SH-SY5Y (cell line): ENCODE results near the gene SLC7A14.

ENCODE experiments used
- GATA2 ChIP-seq: IDR thresholded peaks from 2 replicates; pipeline ENCODE4 v1.6.1; 2011; ENCODE audit warnings: mild to moderate bottlenecking, low read depth, low read length
- GATA3 ChIP-seq: IDR thresholded peaks from 2 replicates; pipeline ENCODE4 v1.6.1; 2011; ENCODE audit warnings: low read depth, mild to moderate bottlenecking, low read length, moderate library complexity

Gene SLC7A14

DNA sequence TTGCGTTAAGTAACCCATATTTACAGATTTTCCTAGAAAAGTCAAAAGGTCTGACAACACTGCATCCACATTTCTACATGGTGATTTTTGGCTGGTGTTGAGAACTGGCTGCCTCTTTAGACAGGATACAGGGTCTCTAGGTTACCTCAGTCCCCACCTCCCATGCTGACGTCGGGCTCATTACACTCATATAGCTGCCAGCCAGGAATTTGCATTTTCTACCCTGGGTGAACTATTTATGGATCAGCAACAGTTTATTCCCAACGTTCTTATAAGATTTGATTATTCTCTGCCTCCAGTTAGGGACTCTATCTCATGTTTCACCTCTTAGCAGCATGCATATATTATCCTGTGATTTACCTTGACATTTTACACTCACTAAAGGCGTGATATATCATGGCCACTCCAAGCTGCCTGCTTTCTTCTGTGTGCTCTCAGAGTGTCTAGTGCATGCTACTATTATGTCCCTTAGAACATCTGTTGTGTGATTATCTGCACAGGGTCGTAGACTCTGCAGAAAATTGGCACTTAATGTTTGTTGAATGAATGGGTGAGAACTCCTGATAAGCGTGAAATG lies 118.2 kb downstream of the SLC7A14 start:
- TF ChIP-seq GATA2 = no peak

DNA sequence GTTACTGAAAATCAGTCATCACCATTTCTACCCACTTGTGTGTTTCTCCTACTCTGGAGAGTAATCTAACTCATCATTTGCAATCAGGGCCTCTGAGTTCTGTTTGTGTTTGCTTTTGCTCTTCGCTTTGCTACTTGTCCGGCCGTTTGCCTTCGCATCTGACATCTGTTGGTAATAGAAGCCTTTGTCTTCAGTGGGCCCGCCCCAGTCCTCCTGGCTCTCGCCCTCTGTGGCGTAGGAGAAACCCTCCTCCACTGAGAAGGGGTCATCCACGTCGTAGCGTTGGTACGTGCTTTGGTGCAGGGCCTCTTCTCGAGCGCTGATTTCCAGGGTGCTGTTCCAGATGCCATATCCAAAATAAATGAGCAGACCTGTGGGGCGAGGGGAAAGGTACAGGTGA lies 118.9 kb downstream of the SLC7A14 start:
- TF ChIP-seq GATA2 = no peak
- TF ChIP-seq GATA3 = no peak

DNA sequence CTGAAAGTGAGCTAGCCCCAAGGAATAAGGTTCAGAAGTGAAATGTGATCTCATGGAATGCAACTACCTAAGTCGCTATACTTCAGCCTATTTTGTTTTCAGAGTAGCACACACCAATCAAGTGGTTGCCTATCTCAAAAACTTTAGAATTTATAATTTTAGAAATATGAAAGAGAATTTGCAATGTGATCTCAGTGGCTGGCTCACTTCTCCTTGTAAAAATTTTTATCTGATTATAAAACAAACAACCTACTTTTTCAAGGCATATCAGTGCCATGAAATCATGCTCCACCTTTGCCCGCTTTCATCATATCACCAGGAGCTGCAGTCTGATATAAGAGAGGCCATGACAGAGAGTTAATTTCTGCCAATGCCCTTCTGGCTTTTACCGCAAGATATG lies 119.9 kb downstream of the SLC7A14 start:
- TF ChIP-seq GATA3 (no peak), GATA2 (no peak)

DNA sequence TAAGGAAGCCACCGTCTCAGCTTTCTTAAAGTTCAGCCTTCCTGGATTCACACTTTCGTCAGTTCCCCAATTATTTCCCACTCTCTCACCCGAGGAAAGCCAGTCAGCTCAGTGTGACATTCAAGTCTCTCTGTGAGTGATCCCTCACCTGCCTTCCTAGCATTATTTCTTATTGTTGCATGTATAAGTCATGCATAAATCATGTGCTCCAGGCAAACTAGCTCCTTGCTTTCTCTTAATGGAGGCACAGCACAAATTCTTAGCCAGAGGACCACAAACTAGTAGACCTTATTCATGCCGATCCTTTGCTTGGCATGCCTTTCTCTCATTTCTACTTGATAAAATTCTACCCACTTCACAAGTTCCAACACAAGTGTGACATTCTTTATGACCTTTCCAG lies 122.9 kb downstream of the SLC7A14 start:
- TF ChIP-seq GATA3 = no peak
- TF ChIP-seq GATA2 = no peak

DNA sequence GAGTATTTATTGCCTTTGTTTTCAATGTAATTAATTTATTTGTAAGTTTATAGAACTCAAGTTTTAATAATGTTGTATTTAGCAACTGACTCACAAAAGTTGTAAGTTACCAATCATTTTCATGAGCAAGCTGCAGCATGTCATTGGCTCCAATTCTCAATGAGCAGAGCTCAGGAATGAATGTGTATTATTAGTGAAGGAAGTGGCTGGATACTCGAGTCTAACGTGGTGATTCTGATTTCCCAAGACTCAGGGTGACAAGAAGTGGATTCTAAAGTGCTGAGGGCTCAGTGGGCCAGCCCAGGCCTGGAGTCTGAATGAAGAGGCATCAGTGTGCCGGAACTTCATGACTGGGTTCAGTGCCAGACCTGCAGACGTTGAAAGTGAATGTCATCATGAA lies 127.6 kb downstream of the SLC7A14 start:
- TF ChIP-seq GATA3 (no peak), GATA2 (no peak)

DNA sequence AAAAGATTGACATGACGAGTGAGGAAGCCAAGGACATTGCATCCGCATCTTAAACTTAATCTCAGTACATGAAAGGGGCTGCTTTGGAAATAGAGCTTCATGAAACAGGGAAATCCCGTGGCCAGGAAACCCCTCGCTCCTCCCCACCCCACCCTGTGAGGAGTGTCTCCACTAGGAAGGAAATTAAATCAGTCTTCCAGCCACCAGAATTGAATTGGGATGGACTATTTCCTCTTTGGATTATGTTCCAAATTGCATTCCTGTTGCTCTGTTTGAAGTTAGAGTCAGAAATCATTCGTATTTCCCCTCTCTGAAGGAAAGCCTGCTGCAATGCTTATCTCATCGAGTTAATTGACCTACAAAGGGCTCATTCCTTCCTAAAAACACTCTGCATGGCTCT lies 131.4 kb downstream of the SLC7A14 start:
- TF ChIP-seq GATA3 (no peak), GATA2 (no peak)

DNA sequence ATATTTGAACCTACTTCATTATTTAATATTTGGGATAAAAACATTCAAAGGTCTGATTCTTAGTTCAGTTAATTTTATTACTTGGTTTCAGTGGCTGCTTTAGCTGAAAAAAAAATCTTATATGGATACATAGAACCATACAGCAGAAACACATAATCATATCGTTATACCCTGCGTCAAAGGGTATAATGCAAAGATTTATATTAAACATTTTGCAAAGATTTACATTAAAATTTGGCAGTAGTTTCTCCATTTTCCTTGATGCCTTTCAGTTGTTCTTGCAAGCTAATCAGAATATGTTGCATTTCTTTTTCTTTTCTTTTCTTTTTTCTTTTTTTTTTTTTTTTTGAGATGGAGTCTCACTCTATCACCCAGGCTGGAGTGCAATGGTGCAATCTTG lies 135.8 kb downstream of the SLC7A14 start:
- no peak for TF ChIP-seq GATA3
- no peak for TF ChIP-seq GATA2

DNA sequence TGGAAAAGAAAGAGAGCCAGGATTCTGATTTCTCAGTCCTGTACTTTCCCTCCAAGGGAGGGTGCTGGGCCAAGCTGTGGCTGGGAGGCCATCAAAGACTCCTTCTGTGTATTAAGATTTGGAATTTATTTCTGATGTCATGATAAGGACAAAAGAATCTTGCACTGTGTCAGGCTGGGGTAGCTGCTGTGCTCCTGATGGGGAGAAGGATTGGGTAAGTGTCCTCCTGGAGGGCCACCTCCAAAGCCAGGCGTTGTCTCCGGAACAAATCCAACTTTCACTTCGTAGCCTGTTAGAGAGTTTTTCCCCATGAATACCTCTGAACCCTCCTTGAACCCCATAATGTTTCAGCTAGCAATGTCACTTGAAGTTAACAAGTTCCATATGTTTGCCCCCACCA lies 137.3 kb downstream of the SLC7A14 start:
- no peak for TF ChIP-seq GATA2
- no peak for TF ChIP-seq GATA3

DNA sequence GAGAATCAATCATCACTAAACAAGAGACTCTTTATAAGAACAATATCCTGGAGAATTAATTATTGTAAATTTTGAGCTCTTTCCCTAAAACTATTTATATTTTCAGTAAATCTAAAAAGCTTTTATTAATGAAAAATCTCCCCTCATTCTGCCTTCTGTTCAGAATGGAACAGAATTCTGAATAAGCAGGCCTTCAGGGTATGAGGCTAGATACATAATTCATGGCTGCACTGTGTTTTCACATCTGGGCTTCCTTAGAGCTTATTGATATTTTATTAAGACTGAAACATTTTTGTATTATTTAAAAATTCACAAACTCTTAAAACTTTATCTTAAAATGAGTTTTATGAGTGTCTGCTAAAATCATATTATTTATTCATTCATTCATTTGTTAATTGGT lies 142.4 kb downstream of the SLC7A14 start:
- TF ChIP-seq GATA3 = no peak
- no peak for TF ChIP-seq GATA2

DNA sequence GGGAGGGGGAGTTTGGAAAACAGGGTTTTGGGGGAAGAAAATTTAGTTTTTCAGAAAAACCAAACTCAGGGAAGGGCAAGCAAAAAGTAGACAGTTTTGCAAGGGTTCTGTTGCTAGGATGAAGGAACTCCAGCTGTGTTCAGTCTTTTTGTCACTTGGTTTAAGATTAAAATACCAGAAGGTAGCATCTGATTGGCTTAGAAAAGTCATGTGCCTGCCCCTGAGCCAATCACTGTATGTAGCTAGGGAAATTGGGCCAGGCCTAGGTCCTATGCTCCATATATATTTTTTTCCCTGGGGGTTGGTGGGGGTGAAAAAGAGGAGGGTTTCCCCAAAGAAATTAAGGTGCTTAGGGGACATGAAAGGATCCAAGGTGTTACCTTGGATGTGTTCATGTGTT lies 142.9 kb downstream of the SLC7A14 start:
- no peak for TF ChIP-seq GATA2
- no peak for TF ChIP-seq GATA3

DNA sequence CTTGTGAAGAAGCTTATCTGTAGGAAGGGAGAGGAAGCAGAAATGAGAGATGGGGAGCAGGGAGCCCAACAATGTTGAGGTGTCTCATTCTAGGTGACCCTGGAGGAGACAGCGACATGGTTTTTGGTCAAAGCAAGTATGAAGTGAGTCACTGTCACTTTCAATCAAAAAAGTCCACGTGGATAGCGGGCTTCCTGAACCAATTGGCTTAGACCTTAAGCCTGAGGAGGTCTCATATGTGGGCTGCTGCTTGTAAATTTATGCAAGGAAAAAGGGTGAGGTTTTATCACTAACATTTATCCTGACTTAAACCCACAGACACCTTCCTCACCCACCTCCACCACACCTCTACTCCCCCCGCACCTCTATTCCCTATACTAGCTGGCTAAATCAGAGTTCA lies 144.5 kb downstream of the SLC7A14 start:
- TF ChIP-seq GATA3 (no peak), GATA2 (no peak)

DNA sequence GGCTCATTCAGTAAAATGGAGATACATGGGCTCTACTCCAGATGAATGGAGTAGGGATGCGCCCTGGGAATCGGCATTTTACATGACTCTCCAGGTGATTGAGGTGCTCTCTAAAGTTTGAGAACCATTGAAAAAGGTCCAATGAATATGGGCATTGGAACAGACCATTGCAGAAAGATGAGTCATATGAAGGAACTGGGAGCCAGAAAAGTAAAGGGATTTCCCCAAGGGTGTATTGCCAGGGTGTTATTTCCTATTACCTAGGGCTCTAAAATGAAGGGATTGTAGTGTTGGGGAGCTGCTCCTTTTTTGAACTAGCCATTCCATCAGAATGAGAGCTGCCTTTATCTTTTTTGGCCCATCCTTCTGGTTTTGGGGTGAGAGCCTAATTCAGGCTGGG lies 145.5 kb downstream of the SLC7A14 start:
- no peak for TF ChIP-seq GATA2
- TF ChIP-seq GATA3 = no peak

DNA sequence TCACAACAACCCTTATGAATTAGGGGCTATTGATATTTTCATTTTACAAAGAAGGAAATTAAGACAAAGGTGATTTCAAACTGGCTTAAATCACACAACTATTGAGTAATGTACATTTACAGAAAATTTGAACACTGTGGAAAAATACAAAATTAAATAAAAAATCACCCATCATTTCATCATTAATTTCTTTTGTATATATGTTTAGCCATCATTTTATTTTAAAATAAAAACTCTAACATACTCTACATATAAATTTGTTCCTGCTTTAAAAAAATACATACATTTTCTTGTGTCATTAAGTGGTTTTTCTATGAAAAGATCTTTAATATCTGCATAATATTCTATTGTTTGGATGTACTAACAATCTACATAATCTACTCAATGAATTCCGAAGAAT lies 147.0 kb downstream of the SLC7A14 start:
- no peak for TF ChIP-seq GATA2
- TF ChIP-seq GATA3 = no peak

DNA sequence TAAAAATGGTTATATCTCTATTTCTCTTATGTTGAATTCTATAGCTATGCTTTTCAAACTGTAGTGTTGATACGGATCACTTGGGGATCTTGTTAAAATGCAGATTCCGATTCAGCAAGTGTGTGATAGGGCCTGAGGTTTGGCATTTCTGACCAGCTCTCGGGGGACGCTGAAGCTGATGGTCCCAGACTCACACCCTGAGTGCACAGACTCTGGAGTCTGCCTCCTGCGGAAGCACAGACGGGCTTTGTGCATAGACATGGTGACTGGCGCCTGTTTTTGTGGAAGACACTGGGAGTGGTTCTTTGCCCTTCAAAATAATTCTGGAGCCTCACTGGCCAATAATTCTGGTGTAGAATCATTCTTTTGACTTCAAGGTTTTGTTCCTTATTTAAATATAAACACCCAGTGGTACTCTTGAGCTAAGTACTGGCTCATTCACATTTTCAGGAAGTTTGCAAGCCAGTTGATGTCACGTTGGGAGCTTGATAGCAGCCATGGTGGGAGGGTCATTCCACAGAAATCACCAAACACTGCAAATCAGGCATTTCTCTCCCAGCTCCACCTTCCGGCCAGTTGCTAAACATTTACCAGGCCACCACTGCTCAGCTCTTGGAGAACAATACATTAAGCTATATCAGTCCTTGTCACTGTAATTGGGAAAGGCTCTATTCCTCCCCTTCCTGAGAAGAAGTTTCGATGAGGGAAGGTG lies 148.0 kb downstream of the SLC7A14 start:
- no peak for TF ChIP-seq GATA3
- no peak for TF ChIP-seq GATA2

DNA sequence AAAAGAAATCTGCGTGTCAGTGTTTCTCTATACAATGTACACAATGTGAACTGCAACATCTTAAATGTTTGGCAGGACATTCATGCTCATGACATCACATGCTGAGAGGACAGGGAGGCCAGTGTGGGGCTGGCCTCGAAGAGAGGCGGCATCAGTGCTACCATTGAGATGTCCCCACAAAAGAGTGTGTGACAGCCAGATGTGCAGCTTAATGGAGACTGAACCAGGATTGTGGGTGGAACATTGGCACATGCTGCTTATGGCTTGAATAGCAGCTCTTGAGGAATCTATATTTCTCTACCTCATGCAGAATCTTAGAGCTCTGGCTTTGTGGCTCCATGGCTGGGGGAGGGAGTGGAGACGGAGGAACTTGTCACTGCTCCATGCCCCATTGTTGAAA lies 148.7 kb downstream of the SLC7A14 start:
- TF ChIP-seq GATA2 = no peak
- no peak for TF ChIP-seq GATA3

DNA sequence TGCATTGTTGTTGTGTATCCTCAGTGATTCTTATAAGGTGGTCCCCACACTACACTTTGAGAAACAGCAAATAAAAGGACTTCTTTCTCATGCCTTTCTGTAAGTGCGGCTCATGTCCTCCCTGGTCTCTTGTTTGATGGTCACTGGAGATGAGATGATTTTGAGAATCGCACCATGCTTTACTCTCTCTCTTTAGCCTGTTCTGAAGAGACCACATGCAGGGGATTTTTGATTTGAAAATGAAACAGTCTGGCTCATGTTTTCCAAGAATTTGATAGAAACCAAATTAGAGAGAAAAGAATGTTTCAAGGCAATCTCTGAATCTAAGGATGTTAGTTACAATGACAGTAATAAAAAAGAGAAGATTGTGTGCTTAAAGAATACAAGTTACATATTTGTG lies 149.2 kb downstream of the SLC7A14 start:
- no peak for TF ChIP-seq GATA2

DNA sequence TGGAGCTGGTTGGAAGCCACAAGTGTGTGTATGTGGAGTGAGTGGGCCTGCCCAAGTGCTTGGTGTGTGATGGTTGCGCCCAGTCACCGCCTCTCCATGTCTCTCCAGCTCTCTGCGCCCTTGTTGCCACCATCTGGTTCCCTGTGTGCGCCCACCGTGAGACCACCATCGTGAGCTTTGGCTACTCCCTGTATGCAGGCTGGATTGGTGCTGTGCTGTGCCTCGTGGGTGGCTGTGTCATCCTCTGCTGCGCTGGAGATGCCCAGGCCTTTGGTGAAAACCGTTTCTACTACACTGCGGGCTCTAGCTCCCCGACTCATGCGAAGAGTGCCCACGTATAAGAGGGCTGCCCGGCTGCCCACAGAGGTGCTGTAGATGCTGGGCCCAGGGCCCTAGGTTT lies 153.5 kb downstream of the SLC7A14 start:
- TF ChIP-seq GATA2 (no peak), GATA3 (no peak)
